ENCODE measurements around the gene SPATA18.

SPATA18 gene

DNA sequence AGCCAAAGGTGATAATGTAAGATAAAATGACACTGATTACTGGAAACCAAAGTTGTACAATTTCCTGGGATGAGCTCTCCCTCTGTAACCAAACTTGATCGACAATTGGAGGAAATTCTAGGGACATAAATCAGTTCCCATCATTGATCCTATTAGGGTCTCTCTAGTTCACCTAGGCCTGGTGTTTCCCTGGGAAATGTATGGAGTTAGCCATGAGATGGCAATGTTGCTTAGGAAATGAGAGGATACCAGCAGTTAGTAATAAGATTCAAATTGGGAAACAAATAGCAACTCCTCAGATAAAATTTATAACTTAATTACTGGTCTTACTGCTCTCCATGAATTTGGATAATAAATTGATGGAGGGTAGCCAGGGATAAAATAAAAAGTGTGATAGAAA, 52.2 kb downstream of the SPATA18 start:
- TF ChIP-seq, protein P1, sequence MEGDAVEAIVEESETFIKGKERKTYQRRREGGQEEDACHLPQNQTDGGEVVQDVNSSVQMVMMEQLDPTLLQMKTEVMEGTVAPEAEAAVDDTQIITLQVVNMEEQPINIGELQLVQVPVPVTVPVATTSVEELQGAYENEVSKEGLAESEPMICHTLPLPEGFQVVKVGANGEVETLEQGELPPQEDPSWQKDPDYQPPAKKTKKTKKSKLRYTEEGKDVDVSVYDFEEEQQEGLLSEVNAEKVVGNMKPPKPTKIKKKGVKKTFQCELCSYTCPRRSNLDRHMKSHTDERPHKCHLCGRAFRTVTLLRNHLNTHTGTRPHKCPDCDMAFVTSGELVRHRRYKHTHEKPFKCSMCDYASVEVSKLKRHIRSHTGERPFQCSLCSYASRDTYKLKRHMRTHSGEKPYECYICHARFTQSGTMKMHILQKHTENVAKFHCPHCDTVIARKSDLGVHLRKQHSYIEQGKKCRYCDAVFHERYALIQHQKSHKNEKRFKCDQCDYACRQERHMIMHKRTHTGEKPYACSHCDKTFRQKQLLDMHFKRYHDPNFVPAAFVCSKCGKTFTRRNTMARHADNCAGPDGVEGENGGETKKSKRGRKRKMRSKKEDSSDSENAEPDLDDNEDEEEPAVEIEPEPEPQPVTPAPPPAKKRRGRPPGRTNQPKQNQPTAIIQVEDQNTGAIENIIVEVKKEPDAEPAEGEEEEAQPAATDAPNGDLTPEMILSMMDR (conservative IDR thresholded peaks at IDR 0.05; ENCODE audit: low read depth, low read length) = peak; percentile 28
- no peak overlapping the region for H3K4me3 ChIP-seq (ENCODE audit: low read depth, low read length)
- DNase-seq (ENCODE audit: low read depth) = peak; percentile 21

DNA sequence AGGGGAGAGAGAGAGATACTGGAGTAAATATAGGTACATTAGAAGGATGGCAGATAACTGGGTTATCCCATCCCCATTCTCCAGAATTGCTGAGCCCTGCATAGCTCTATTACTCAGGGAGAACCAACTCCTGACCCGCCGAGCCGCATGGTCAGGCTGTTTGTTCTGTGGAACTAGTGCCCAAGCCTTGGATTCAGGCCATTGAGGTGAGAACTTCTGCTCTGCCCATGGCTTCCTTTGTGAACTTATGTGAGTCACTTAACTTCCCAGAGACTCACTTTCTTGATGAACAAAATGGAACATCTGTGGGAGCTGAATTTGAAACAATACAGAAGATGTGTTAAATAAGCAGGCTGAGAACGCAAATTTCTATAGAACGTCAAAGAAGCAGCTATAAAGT, 54.2 kb downstream of the SPATA18 start:
- no peak overlapping the region for H3K4me3 ChIP-seq (ENCODE audit: low read depth, low read length)
- TF ChIP-seq, protein P1 (conservative IDR thresholded peaks at IDR 0.05; ENCODE audit: low read depth, low read length) = no peak
- DNase-seq (ENCODE audit: low read depth) = no peak

DNA sequence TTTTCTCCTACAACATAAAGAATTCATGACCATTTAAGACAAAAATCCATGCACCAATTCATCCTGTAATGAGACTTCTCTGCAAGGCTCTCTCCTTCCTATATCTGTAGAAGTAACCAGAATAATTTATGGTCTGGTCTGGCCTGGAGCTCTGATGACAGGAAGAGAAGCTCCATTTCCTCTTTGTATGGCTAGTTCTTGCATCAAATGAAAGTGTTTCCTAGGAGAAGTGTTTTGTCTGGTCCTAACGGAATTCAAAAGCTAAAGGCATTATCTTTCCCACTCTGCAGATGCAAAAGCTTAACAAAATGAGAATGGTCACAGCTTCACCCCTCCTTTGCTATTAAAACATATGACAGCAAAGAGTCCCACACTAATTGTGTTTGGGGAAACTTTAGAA, 55.1 kb downstream of the SPATA18 start:
- H3K4me3 ChIP-seq (ENCODE audit: low read depth, low read length) = no peak overlapping the region
- DNase-seq (ENCODE audit: low read depth) = no peak
- TF ChIP-seq, protein P1 (conservative IDR thresholded peaks at IDR 0.05; ENCODE audit: low read depth, low read length) = no peak

DNA sequence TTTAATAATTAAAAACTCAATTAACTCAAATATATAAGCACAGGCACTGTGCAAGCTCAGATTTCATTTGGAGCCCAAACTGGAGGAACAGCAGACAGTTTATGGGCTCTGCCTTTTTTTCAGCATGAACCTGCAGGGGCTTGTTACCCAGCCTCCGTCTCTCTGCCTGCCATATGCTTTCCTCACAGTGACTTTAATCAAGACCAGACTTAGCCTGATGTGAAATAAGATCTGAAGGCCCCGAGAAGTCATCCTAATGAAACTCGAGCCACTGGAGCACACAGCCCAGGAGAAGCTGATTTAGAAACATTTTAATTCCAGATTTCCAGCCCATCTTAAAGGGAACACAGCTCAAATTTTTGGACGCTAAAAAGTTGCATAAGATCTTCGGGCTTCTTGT, 55.6 kb downstream of the SPATA18 start:
- H3K4me3 ChIP-seq (ENCODE audit: low read depth, low read length) = no peak overlapping the region
- DNase-seq (ENCODE audit: low read depth) = peak; percentile 9
- TF ChIP-seq, protein P1 (conservative IDR thresholded peaks at IDR 0.05; ENCODE audit: low read depth, low read length) = no peak

DNA sequence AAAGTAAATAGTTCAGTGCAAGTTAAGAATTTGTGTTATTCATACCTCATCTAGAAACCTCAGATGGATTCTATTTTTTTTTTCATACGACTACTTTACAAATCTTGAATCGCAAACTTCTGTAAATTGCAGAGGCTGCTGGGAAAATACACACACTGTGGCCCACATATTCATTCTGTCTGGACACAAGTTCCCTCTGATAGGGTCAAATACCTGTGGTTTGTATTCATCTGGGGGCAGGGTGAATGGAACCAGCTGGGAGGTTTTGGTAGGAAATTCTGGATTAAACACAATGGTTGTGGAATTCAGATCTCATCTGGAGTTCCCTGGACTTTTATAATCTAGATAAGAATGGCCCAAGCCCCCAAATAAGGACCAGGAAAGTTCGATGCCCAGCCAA, 56.2 kb downstream of the SPATA18 start:
- TF ChIP-seq, protein P1 (conservative IDR thresholded peaks at IDR 0.05; ENCODE audit: low read depth, low read length) = no peak
- DNase-seq (ENCODE audit: low read depth) = peak; percentile 62
- no peak overlapping the region for H3K4me3 ChIP-seq (ENCODE audit: low read depth, low read length)

DNA sequence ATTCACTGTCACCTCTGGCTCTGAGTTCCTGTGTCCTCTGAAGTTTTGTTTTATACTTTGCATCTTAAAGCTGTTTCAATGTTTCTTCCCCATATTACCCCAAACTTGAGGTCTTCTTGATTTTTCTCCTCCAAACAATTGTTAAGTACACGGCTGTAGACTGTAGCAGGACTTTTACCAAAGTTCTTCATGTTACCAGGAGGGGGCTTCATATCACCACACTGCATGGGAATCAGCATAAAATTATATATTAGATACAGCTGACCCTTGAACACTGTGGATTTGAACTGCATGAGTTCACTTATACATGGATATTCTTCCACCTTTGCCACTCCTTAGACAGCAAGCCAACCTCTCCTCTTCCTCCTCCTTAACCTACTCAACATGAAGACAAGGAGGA, 56.6 kb downstream of the SPATA18 start:
- no peak overlapping the region for H3K4me3 ChIP-seq (ENCODE audit: low read depth, low read length)
- DNase-seq (ENCODE audit: low read depth) = peak; percentile 11
- TF ChIP-seq, protein P1 (conservative IDR thresholded peaks at IDR 0.05; ENCODE audit: low read depth, low read length) = peak; percentile 31

DNA sequence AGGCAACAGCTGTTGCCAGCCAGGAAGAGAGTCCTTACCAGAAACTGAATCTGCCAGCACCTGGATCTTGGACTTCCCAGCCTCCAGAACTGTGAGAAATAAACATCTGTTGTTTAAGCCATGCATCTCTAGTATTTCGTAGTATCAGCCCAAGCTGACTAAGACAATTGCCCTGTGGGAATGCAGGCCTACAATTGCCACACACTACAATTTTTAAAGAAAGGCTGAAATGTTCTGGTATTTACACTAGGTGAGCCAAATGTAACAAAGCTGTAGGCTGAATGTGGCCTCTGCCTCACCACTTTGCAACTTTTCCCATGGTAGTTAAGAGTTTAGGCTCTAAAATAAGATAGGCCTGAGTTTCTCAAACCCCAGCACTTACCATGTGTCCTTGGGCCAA, 59.1 kb downstream of the SPATA18 start:
- H3K4me3 ChIP-seq (ENCODE audit: low read depth, low read length) = no peak overlapping the region
- peak; percentile 11 for DNase-seq (ENCODE audit: low read depth)
- TF ChIP-seq, protein P1 (conservative IDR thresholded peaks at IDR 0.05; ENCODE audit: low read depth, low read length) = no peak

All from choroid plexus epithelial cell (primary cell).